ENCODE results near the gene RBP4. TPM values are rescaled to one million over a fixed set of nuclear protein-coding genes. Genes with fewer than 3 reads are reported as not detected.

RBP4 gene
- total and polyA plus RNA-seq, 10 of the 15 experiments (the other 5 are each of a cell fraction or from before 2014, with no cell fraction given): 1.2 TPM; not detected in 9

- no peak for ATAC-seq
- ChIA-PET CTCF (interaction anchor here (1.3 kb wide), 1 partner anchor 12 kb away, joined by 4 read pairs; no protein-coding TSS in a partner anchor), SMC1A (ENCODE audit: uncharacterized antibody, unreplicated experiment) (no interaction called here), POLR2A (no interaction called here), RAD21 (ENCODE audit: unreplicated experiment) (no interaction called here)
- Histone ChIP-seq H3K9me3 (replicated peaks; ENCODE audit: control insufficient read depth, insufficient read depth, low read length) (no peaks in the 10 kb centered on the region), H3K4me2 (ENCODE audit: control insufficient read depth, insufficient read depth) (no peak within 1 kb of the TSS), H3K36me3 (ENCODE audit: control insufficient read depth in 2 of 2, insufficient read depth in 2 of 2, low read length in 1 of 2) (no peaks in the 10 kb centered on the region), H3K79me2 (ENCODE audit: control insufficient read depth, insufficient read depth, low read length) (no peaks in the 10 kb centered on the region), H3K9ac (ENCODE audit: control insufficient read depth, insufficient read depth, low read length) (no peak within 1 kb of the TSS), H3K4me3 (no peak within 1 kb of the TSS), H3K4me1 (ENCODE audit: control insufficient read depth, insufficient read depth, low read length) (no peaks in the 10 kb centered on the region), H4K20me1 (ENCODE audit: control insufficient read depth, insufficient read depth) (no peaks in the 10 kb centered on the region), H3K27me3 (replicated peaks in 1 of 2; ENCODE audit: control insufficient read depth in 2 of 2, insufficient read depth in 2 of 2, low read length in 1 of 2) (peaks cover 3 to 7% of the 10 kb centered on the region in 2 experiments), H3K27ac (ENCODE audit: control insufficient read depth, insufficient read depth) (no peak within 1 kb of the TSS), H2AFZ (ENCODE audit: control insufficient read depth, low read depth, low read length) (no peak within 1 kb of the TSS)
- BruUV-seq (replicated peaks): no TSS peak
- FAIRE-seq: no peak
- in situ Hi-C loops (cut with MboI): no loop called here
- 32% methylated on average over 85 of the region's 85 CpGs for WGBS (ENCODE audit: insufficient coverage, insufficient replicate concordance, low lambda C conversion rate, missing lambda C conversion rate)
- TF ChIP-seq HDAC6 (IDR thresholded peaks at IDR 0.05; ENCODE audit: unreplicated experiment): peak; percentile 90
- no peak for TF ChIP-seq SPI1 (IDR thresholded peaks at IDR 0.05; ENCODE audit: borderline replicate concordance, insufficient read depth, low read depth, low read length)
- no peak for DNase-seq (ENCODE audit: low read depth, low spot score)
- intact Hi-C loops (cut with micrococcal nuclease; ENCODE audit: unreplicated experiment): no loop called here
These were observed 34.4 kb downstream of the RBP4 start, which contains the start of gene FFAR4 for GRCh38 chr10:93566435-93567276. FFAR4 (plus strand) TSS chr10:93566665; CDS start chr10:93566721, 56 bp downstream.

GRCh38 chr10:93565446-93565845 lies 35.6 kb downstream of the RBP4 start:
- no peaks in the 10 kb centered on the region for H3K79me2 ChIP-seq (ENCODE audit: control insufficient read depth, insufficient read depth, low read length)
- no peak overlapping the region for H3K9ac ChIP-seq (ENCODE audit: control insufficient read depth, insufficient read depth, low read length)
- in situ Hi-C loops (cut with MboI): no loop called here
- TF ChIP-seq PRDM15 (CRISPR knock-in tag; IDR thresholded peaks at IDR 0.05) (no peak), BCL11A (IDR thresholded peaks at IDR 0.05; ENCODE audit: low read depth, low read length) (no peak)
- H3K27ac ChIP-seq (ENCODE audit: control insufficient read depth, insufficient read depth): no peak overlapping the region
- H3K9me3 ChIP-seq (replicated peaks; ENCODE audit: control insufficient read depth, insufficient read depth, low read length): no peaks in the 10 kb centered on the region
- WGBS (ENCODE audit: insufficient coverage, insufficient replicate concordance, low lambda C conversion rate, missing lambda C conversion rate): 15% methylated on average over 3 of the region's 3 CpGs
- CTCF ChIA-PET: interaction anchor here (1.3 kb wide), 1 partner anchor 11 kb away, joined by 4 read pairs; no protein-coding TSS in a partner anchor
- H3K4me3 ChIP-seq: no peak overlapping the region
- intact Hi-C loops (cut with micrococcal nuclease; ENCODE audit: unreplicated experiment): no loop called here
- ATAC-seq (no peak), DNase-seq (ENCODE audit: low read depth, low spot score) (no peak), FAIRE-seq (no peak)
- RAD21 ChIA-PET (ENCODE audit: unreplicated experiment): no interaction called here
- no TSS peak for BruUV-seq (replicated peaks)
- POLR2A ChIA-PET: interaction anchor here (0.6 kb wide), 1 partner anchor 1043 kb away, joined by 8 read pairs; no protein-coding TSS in a partner anchor
- no peaks in the 10 kb centered on the region for H3K4me1 ChIP-seq (ENCODE audit: control insufficient read depth, insufficient read depth, low read length)
- H3K27me3 ChIP-seq (replicated peaks in 1 of 2; ENCODE audit: control insufficient read depth in 2 of 2, insufficient read depth in 2 of 2, low read length in 1 of 2): peaks cover 3 to 5% of the 10 kb centered on the region in 2 experiments; a peak in 3 of 4 replicates
- SMC1A ChIA-PET (ENCODE audit: uncharacterized antibody, unreplicated experiment): no interaction called here
- no peaks in the 10 kb centered on the region for H4K20me1 ChIP-seq (ENCODE audit: control insufficient read depth, insufficient read depth)
- H2AFZ ChIP-seq (ENCODE audit: control insufficient read depth, low read depth, low read length): no peak overlapping the region
- no peak overlapping the region for H3K4me2 ChIP-seq (ENCODE audit: control insufficient read depth, insufficient read depth)
- H3K36me3 ChIP-seq (ENCODE audit: control insufficient read depth in 2 of 2, insufficient read depth in 2 of 2, low read length in 1 of 2): no peaks in the 10 kb centered on the region
